Measurements from ENCODE around the gene REV1. TPM values are rescaled to one million over a fixed set of nuclear protein-coding genes. Genes with fewer than 3 reads are reported as not detected.

REV1 gene
- total RNA-seq, 1 donor from 2014 or later, result 55.3 TPM

- no peaks in the 10 kb centered on the region for H3K27me3 ChIP-seq
- peaks cover 28% of the 10 kb centered on the region for H3K4me1 ChIP-seq
- intact Hi-C loops (cut with DNase I), result no loop called here
- TF ChIP-seq CTCF (IDR thresholded peaks at IDR 0.05), result no peak
- no peaks in the 10 kb centered on the region for H3K9me3 ChIP-seq
- no peaks in the 10 kb centered on the region for H3K36me3 ChIP-seq
- no peak overlapping the region for H3K27ac ChIP-seq
- ATAC-seq (no peak), DNase-seq (no peak)
- no peak overlapping the region for H3K4me3 ChIP-seq
These were observed 4.4 kb downstream of the REV1 start for GRCh38 chr2:99485411-99485810.

GRCh38 chr2:99484205-99484604 is 5.6 kb downstream of the REV1 start:
- Histone ChIP-seq H3K4me3 (no peak overlapping the region), H3K36me3 (no peaks in the 10 kb centered on the region), H3K27me3 (no peaks in the 10 kb centered on the region), H3K4me1 (peaks cover 28% of the 10 kb centered on the region), H3K27ac (no peak overlapping the region), H3K9me3 (no peaks in the 10 kb centered on the region)
- ATAC-seq, result no peak
- no peak for DNase-seq
- no peak for TF ChIP-seq CTCF (IDR thresholded peaks at IDR 0.05)
- intact Hi-C loops (cut with DNase I), result no loop called here

GRCh38 chr2:99481941-99482340 is 7.9 kb downstream of the REV1 start:
- peak; percentile 43 for ATAC-seq
- DNase-seq, result no peak
- intact Hi-C loops (cut with DNase I), result no loop called here
- H3K27ac ChIP-seq, result no peak overlapping the region
- no peaks in the 10 kb centered on the region for H3K36me3 ChIP-seq
- no peaks in the 10 kb centered on the region for H3K9me3 ChIP-seq
- no peaks in the 10 kb centered on the region for H3K27me3 ChIP-seq
- no peak overlapping the region for H3K4me3 ChIP-seq
- TF ChIP-seq CTCF (IDR thresholded peaks at IDR 0.05), result no peak
- H3K4me1 ChIP-seq, result peaks cover 32% of the 10 kb centered on the region

GRCh38 chr2:99481527-99481926 is 8.3 kb downstream of the REV1 start:
- intact Hi-C loops (cut with DNase I), result no loop called here
- TF ChIP-seq CTCF (IDR thresholded peaks at IDR 0.05), result no peak
- H3K27me3 ChIP-seq, result no peaks in the 10 kb centered on the region
- no peak overlapping the region for H3K27ac ChIP-seq
- H3K36me3 ChIP-seq, result no peaks in the 10 kb centered on the region
- H3K9me3 ChIP-seq, result no peaks in the 10 kb centered on the region
- peaks cover 28% of the 10 kb centered on the region for H3K4me1 ChIP-seq
- H3K4me3 ChIP-seq, result no peak overlapping the region
- DNase-seq (no peak), ATAC-seq (no peak)

GRCh38 chr2:99480390-99480789 is 9.4 kb downstream of the REV1 start:
- no peak for DNase-seq
- no peak overlapping the region for H3K4me3 ChIP-seq
- H3K4me1 ChIP-seq, result peaks cover 33% of the 10 kb centered on the region
- H3K27ac ChIP-seq, result no peak overlapping the region
- no peaks in the 10 kb centered on the region for H3K27me3 ChIP-seq
- no peak for TF ChIP-seq CTCF (IDR thresholded peaks at IDR 0.05)
- H3K9me3 ChIP-seq, result no peaks in the 10 kb centered on the region
- no peak for ATAC-seq
- no peaks in the 10 kb centered on the region for H3K36me3 ChIP-seq
- intact Hi-C loops (cut with DNase I), result no loop called here

- no peak for TF ChIP-seq CTCF (IDR thresholded peaks at IDR 0.05)
- Histone ChIP-seq H3K4me3 (no peak overlapping the region), H3K9me3 (no peaks in the 10 kb centered on the region), H3K36me3 (no peaks in the 10 kb centered on the region), H3K4me1 (peaks cover 22% of the 10 kb centered on the region), H3K27ac (no peak overlapping the region), H3K27me3 (no peaks in the 10 kb centered on the region)
- no peak for ATAC-seq
- no peak for DNase-seq
- intact Hi-C loops (cut with DNase I), result no loop called here
These were observed 11.2 kb downstream of the REV1 start for GRCh38 chr2:99478632-99479031.

Data from upper lobe of right lung (tissue), 1 donor.